OCI-LY7 (cell line): Measurements from ENCODE around the gene PIK3C2B.

Experiments used
- CTCF ChIP-seq: fragments of 200-600 bp; sonication (generic); conservative IDR thresholded peaks from 2 replicates; pipeline ENCODE4 v1.5.1; 2014; ENCODE audit warnings: mild to moderate bottlenecking, antibody characterized with exemption, low read length, moderate library complexity, mixed read lengths
- EZH2phosphoT487 ChIP-seq: fragments of 200-600 bp; sonication (generic); IDR thresholded peaks from 2 replicates; pipeline ENCODE4 v1.6.1; 2018; ENCODE audit warnings: low read depth, borderline replicate concordance, mild to moderate bottlenecking, mixed run types, antibody characterized with exemption, low read length, moderate library complexity, mixed read lengths

- TF ChIP-seq CTCF, result no peak
- no peak for TF ChIP-seq EZH2phosphoT487
These were observed 12.3 kb upstream of the PIK3C2B start for GRCh38 chr1:204506969-204507316.
